HCT116 (cell line): ENCODE results near the gene CTBP2.

Experiments used
- CTCF ChIP-seq, 3 experiments: fragments of 200-600 bp in 1 of 3; sonication (generic) in 1 of 3; IDR thresholded peaks in 2 of 3; conservative IDR thresholded peaks in 1 of 3; 2 replicates each; pipeline ENCODE4 v1.5.1; 2012 to 2017; ENCODE audit warnings: low read depth in 2 of 3, low read length in 2 of 3, antibody characterized with exemption in 1 of 3, borderline replicate concordance in 1 of 3, control low read depth in 1 of 3, mild to moderate bottlenecking in 1 of 3, mixed read lengths in 1 of 3, mixed run types in 1 of 3, moderate library complexity in 1 of 3; ENCODE audit not compliant: insufficient read depth in 1 of 3
- EZH2phosphoT487 ChIP-seq: fragments of 200-600 bp; IDR thresholded peaks from 2 replicates; pipeline ENCODE4 v1.6.1; 2018; ENCODE audit warnings: antibody characterized with exemption, borderline replicate concordance
- JUND ChIP-seq: IDR thresholded peaks from 2 replicates; pipeline ENCODE4 v1.6.1; 2012
- MAX ChIP-seq: IDR thresholded peaks from 2 replicates; pipeline ENCODE4 v1.6.1; 2012
- POLR2AphosphoS5 ChIP-seq: IDR thresholded peaks from 2 replicates; pipeline ENCODE4 v1.6.1; 2011; ENCODE audit warnings: mild to moderate bottlenecking, low read depth, low read length, moderate library complexity
- RAD21 ChIP-seq: IDR thresholded peaks from 2 replicates; pipeline ENCODE4 v1.6.1; 2012; ENCODE audit warnings: low read depth, mild to moderate bottlenecking
- REST ChIP-seq: IDR thresholded peaks from 2 replicates; pipeline ENCODE4 v1.6.1; 2012; ENCODE audit warnings: low read depth

GRCh38 chr10:125174360-125174759 is 14.0 kb upstream of the CTBP2 start:
- no peak for TF ChIP-seq POLR2AphosphoS5
- TF ChIP-seq MAX, result no peak
- TF ChIP-seq CTCF (IDR thresholded peaks at IDR 0.05 in 2 of 3, conservative IDR thresholded peaks at IDR 0.05 in 1 of 3; ENCODE audit: borderline replicate concordance in 1 of 3, insufficient read depth in 1 of 3, low read depth in 2 of 3, low read length in 2 of 3), result no peak
- no peak for TF ChIP-seq EZH2phosphoT487
- no peak for TF ChIP-seq RAD21
- TF ChIP-seq JUND, result no peak
- no peak for TF ChIP-seq REST
